CD4-positive, alpha-beta memory T cell (primary cell): Measurements from ENCODE around the gene LRRK1. TPM values are rescaled to one million over a fixed set of nuclear protein-coding genes. Genes with fewer than 3 reads are reported as not detected.
A peak's percentile ranks its signal among the peaks of the same experiment; 100 is the strongest.

Source experiments
- CTCF ChIA-PET: fragments of 350-600 bp; sonication (Branson Sonifier 250); formaldehyde crosslinking; loops from one replicate; lab custom pipeline; 2021; ENCODE audit warnings: inconsistent platforms; ENCODE audit not compliant: partially characterized antibody; lab: Charles Lee
- POLR2A ChIA-PET: fragments of 350-600 bp; sonication (Branson Sonifier 250); formaldehyde crosslinking; loops from one replicate; lab custom pipeline; 2021; ENCODE audit not compliant: partially characterized antibody; lab: Charles Lee
- DNase-seq, 5 donors: peaks; one replicate each; pipeline versions ENCODE4 v3.0.0 to v3.0.0-alpha.2; 2020 to 2022; ENCODE audit warnings: mixed read lengths in 1 of 5
- H3K27ac ChIP-seq: one replicate; pipeline ENCODE4 v1.7.0; 2013; ENCODE audit warnings: low read depth, low read length
- H3K27me3 ChIP-seq: 2 replicates; pipeline ENCODE4 v1.7.0; 2013; ENCODE audit warnings: mild to moderate bottlenecking, low read length, moderate library complexity; ENCODE audit not compliant: insufficient read depth
- H3K36me3 ChIP-seq: 2 replicates; pipeline ENCODE4 v1.7.0; 2013; ENCODE audit warnings: mild to moderate bottlenecking, low read length, moderate library complexity; ENCODE audit not compliant: insufficient read depth
- H3K4me1 ChIP-seq: 2 replicates; pipeline ENCODE4 v1.7.0; 2013; ENCODE audit warnings: mild to moderate bottlenecking, low read length, moderate library complexity; ENCODE audit not compliant: insufficient read depth
- H3K4me3 ChIP-seq, 2 donors: one replicate each; pipeline ENCODE4 v1.7.0; 2013; ENCODE audit warnings: low read length in 2 of 2, mild to moderate bottlenecking in 1 of 2
- H3K9me3 ChIP-seq, 2 donors: one replicate each; pipeline ENCODE4 v1.7.0; 2013; ENCODE audit warnings: low read length in 2 of 2, control low read depth in 1 of 2; ENCODE audit not compliant: control insufficient read depth in 1 of 2
- H3K27ac Mint-ChIP-seq, 7 donors: one replicate each; pipeline ENCODE4 v1.8.0; 2020 to 2021; ENCODE audit warnings: mixed read lengths in 7 of 7, mild to moderate bottlenecking in 6 of 7, inconsistent platforms in 3 of 7, moderate library complexity in 3 of 7
- H3K27me3 Mint-ChIP-seq, 2 donors: one replicate each; pipeline ENCODE4 v1.8.0; 2020 to 2021; ENCODE audit warnings: mixed read lengths in 2 of 2
- H3K36me3 Mint-ChIP-seq, 2 donors: one replicate each; pipeline ENCODE4 v1.8.0; 2020 to 2021; ENCODE audit warnings: mixed read lengths in 2 of 2, inconsistent platforms in 1 of 2, mild to moderate bottlenecking in 1 of 2
- H3K4me1 Mint-ChIP-seq, 4 donors: one replicate each; pipeline ENCODE4 v1.8.0; 2020 to 2021; ENCODE audit warnings: mixed read lengths in 4 of 4, mild to moderate bottlenecking in 1 of 4
- H3K4me3 Mint-ChIP-seq, 8 donors: one replicate each; pipeline ENCODE4 v1.8.0; 2020 to 2021; ENCODE audit warnings: mixed read lengths in 8 of 8, mild to moderate bottlenecking in 7 of 8, moderate library complexity in 6 of 8, inconsistent platforms in 3 of 8
- H3K9me3 Mint-ChIP-seq, 8 donors: one replicate each; pipeline ENCODE4 v1.8.0; 2020 to 2021; ENCODE audit warnings: mixed read lengths in 8 of 8, mild to moderate bottlenecking in 5 of 8, inconsistent platforms in 3 of 8, moderate library complexity in 1 of 8
- intact Hi-C: fragments of 100-400 bp; cut with micrococcal nuclease; formaldehyde crosslinking; loops from one replicate; pipeline ENCODE4 v1.15.1; 2023
- polyA plus RNA-seq, 2 donors: library from polyadenylated mRNA; unstranded; fragments of 300-500 nt; fragmentation: Illumina TruSeq; gene quantifications; one replicate each; pipeline ENCODE4 v1.2.3, GENCODE V29; 2021
- total RNA-seq, 2 experiments: library from RNA; stranded (reverse); gene quantifications; one replicate each; pipeline ENCODE4 v1.2.3, GENCODE V29; 2021

The LRRK1 gene
- total and polyA plus RNA-seq, 4 experiments from 2014 or later = 0.50 to 0.58 (median 0.53) TPM; not detected in 1

- no peaks in the 10 kb centered on the region for H3K4me1 ChIP-seq
- Mint-ChIP-seq H3K27me3 (peaks cover 3 to 15% of the 10 kb centered on the region in 2 donors), H3K36me3 (no peaks in the 10 kb centered on the region), H3K4me3 (no peak overlapping the region), H3K4me1 (no peaks in the 10 kb centered on the region), H3K27ac (no peak overlapping the region), H3K9me3 (no peaks in the 10 kb centered on the region)
- H3K27me3 ChIP-seq = no peaks in the 10 kb centered on the region
- DNase-seq = no peak
- POLR2A ChIA-PET = no interaction called here
- H3K36me3 ChIP-seq = no peaks in the 10 kb centered on the region
- H3K4me3 ChIP-seq = no peak overlapping the region
- CTCF ChIA-PET = no interaction called here
- H3K9me3 ChIP-seq = no peaks in the 10 kb centered on the region
- H3K27ac ChIP-seq = no peak overlapping the region
- intact Hi-C loops = no loop called here
Observed at GRCh38 chr15:100952566-100952965, 33.4 kb downstream of the LRRK1 start.

- Mint-ChIP-seq H3K9me3 (no peaks in the 10 kb centered on the region), H3K27me3 (peaks cover 4 to 11% of the 10 kb centered on the region in 2 donors), H3K36me3 (no peaks in the 10 kb centered on the region), H3K4me3 (no peak overlapping the region), H3K4me1 (no peaks in the 10 kb centered on the region), H3K27ac (no peak overlapping the region)
- no peaks in the 10 kb centered on the region for H3K9me3 ChIP-seq
- no peak for DNase-seq
- H3K4me3 ChIP-seq = no peak overlapping the region
- ChIA-PET POLR2A (no interaction called here), CTCF (interaction anchor here (1.0 kb wide), 1 partner anchor 50 kb away, joined by 3 read pairs; no protein-coding TSS in a partner anchor)
- no peaks in the 10 kb centered on the region for H3K27me3 ChIP-seq
- no peak overlapping the region for H3K27ac ChIP-seq
- intact Hi-C loops = no loop called here
- H3K36me3 ChIP-seq = no peaks in the 10 kb centered on the region
- H3K4me1 ChIP-seq = no peaks in the 10 kb centered on the region
Observed at GRCh38 chr15:100958326-100959065, 39.3 kb downstream of the LRRK1 start.

GRCh38 chr15:100959066-100960050 is 40.2 kb downstream of the LRRK1 start:
- Histone ChIP-seq H3K27me3 (no peaks in the 10 kb centered on the region), H3K9me3 (no peaks in the 10 kb centered on the region), H3K4me3 (no peak overlapping the region), H3K4me1 (no peaks in the 10 kb centered on the region), H3K27ac (no peak overlapping the region), H3K36me3 (no peaks in the 10 kb centered on the region)
- H3K4me3 Mint-ChIP-seq = no peak overlapping the region
- DNase-seq = no peak
- H3K27ac Mint-ChIP-seq = no peak overlapping the region
- H3K36me3 Mint-ChIP-seq = no peaks in the 10 kb centered on the region
- ChIA-PET CTCF (no interaction called here), POLR2A (no interaction called here)
- no peaks in the 10 kb centered on the region for H3K4me1 Mint-ChIP-seq
- peaks cover 5 to 16% of the 10 kb centered on the region in 2 donors for H3K27me3 Mint-ChIP-seq
- H3K9me3 Mint-ChIP-seq = no peaks in the 10 kb centered on the region
- intact Hi-C loops = no loop called here

- Histone ChIP-seq H3K4me1 (no peaks in the 10 kb centered on the region), H3K27me3 (no peaks in the 10 kb centered on the region), H3K36me3 (no peaks in the 10 kb centered on the region), H3K9me3 (no peaks in the 10 kb centered on the region), H3K27ac (no peak overlapping the region), H3K4me3 (no peak overlapping the region)
- ChIA-PET CTCF (no interaction called here), POLR2A (no interaction called here)
- DNase-seq = no peak
- no peaks in the 10 kb centered on the region for H3K4me1 Mint-ChIP-seq
- no peak overlapping the region for H3K27ac Mint-ChIP-seq
- peaks cover 0 to 6% (median 0%) of the 10 kb centered on the region in 8 donors for H3K9me3 Mint-ChIP-seq
- peaks cover 0 to 6% of the 10 kb centered on the region in 2 donors for H3K36me3 Mint-ChIP-seq
- H3K27me3 Mint-ChIP-seq = peaks cover 9 to 19% of the 10 kb centered on the region in 2 donors
- intact Hi-C loops = no loop called here
- H3K4me3 Mint-ChIP-seq = no peak overlapping the region
Observed at GRCh38 chr15:100966997-100967396, 47.8 kb downstream of the LRRK1 start.

GRCh38 chr15:100968050-100968966 is 49.2 kb downstream of the LRRK1 start:
- no peak for DNase-seq
- peaks cover 6% of the 10 kb centered on the region for H3K27me3 ChIP-seq
- ChIA-PET POLR2A (no interaction called here), CTCF (interaction anchor here (1.2 kb wide), 1 partner anchor 40 kb away, joined by 4 read pairs; no protein-coding TSS in a partner anchor)
- Mint-ChIP-seq H3K36me3 (peaks cover 0 to 9% of the 10 kb centered on the region in 2 donors), H3K27ac (no peak overlapping the region), H3K9me3 (peaks cover 0 to 6% (median 0%) of the 10 kb centered on the region in 8 donors), H3K4me3 (no peak overlapping the region), H3K27me3 (peaks cover 15 to 24% of the 10 kb centered on the region in 2 donors), H3K4me1 (peaks cover 0 to 10% (median 0%) of the 10 kb centered on the region in 4 donors)
- no peak overlapping the region for H3K27ac ChIP-seq
- intact Hi-C loops = no loop called here
- H3K36me3 ChIP-seq = no peaks in the 10 kb centered on the region
- no peaks in the 10 kb centered on the region for H3K9me3 ChIP-seq
- H3K4me3 ChIP-seq = no peak overlapping the region
- no peaks in the 10 kb centered on the region for H3K4me1 ChIP-seq

GRCh38 chr15:100972975-100973350 is 53.8 kb downstream of the LRRK1 start:
- POLR2A ChIA-PET = no interaction called here
- H3K4me3 Mint-ChIP-seq = peak overlapping the region in 1 of 8 donors; percentile 43
- intact Hi-C loops = no loop called here
- peaks cover 0 to 9% of the 10 kb centered on the region in 2 donors for H3K36me3 Mint-ChIP-seq
- peaks cover 11% of the 10 kb centered on the region for H3K27me3 ChIP-seq
- H3K4me3 ChIP-seq = no peak overlapping the region
- peaks cover 0 to 10% (median 0%) of the 10 kb centered on the region in 4 donors for H3K4me1 Mint-ChIP-seq
- no peak overlapping the region for H3K27ac ChIP-seq
- H3K36me3 ChIP-seq = no peaks in the 10 kb centered on the region
- peaks cover 0 to 6% (median 3%) of the 10 kb centered on the region in 8 donors for H3K9me3 Mint-ChIP-seq
- peaks cover 30 to 43% of the 10 kb centered on the region in 2 donors for H3K27me3 Mint-ChIP-seq
- no peak overlapping the region for H3K27ac Mint-ChIP-seq
- CTCF ChIA-PET = no interaction called here
- H3K9me3 ChIP-seq = no peaks in the 10 kb centered on the region
- H3K4me1 ChIP-seq = no peaks in the 10 kb centered on the region
- DNase-seq = no peak
